ENCODE results near the gene EPHB2.

DNA sequence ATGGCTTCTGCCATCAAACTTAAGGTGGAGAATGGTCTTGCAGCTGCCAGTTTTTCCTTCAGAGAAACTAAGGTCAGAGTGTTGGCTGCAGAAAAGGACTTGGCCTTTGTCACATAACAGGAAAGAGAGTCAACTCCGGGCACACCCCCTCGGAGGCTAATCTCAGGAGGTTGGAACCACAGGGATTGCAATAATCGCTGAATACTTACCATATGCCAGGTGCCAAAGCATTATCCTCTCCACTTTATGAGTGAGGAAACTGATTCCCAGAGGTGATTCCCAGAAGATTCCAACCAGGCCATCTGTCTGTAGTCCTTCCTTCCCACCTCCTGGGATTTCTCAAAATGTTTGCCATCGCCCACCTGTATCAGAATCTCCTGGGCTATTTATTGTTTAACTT, 208.0 kb downstream of the EPHB2 start:
- no peak for TF ChIP-seq EZH2 (optimal IDR thresholded peaks at IDR 0.05; ENCODE audit: low read depth, low read length)
- TF ChIP-seq CTCF (IDR thresholded peaks at IDR 0.05; ENCODE audit: low read length): no peak
- TF ChIP-seq EZH2phosphoT487 (IDR thresholded peaks at IDR 0.05; ENCODE audit: low read length): no peak

Measured in MM.1S (cell line).